ENCODE measurements around the gene FGA. TPM values are rescaled to one million over a fixed set of nuclear protein-coding genes. Genes with fewer than 3 reads are reported as not detected.
A peak's percentile ranks its signal among the peaks of the same experiment; 100 is the strongest.

The FGA gene
- polyA plus RNA-seq, 2 of the 4 experiments (the other 2 are of a cell fraction), result 10.2 to 130 TPM

DNA sequence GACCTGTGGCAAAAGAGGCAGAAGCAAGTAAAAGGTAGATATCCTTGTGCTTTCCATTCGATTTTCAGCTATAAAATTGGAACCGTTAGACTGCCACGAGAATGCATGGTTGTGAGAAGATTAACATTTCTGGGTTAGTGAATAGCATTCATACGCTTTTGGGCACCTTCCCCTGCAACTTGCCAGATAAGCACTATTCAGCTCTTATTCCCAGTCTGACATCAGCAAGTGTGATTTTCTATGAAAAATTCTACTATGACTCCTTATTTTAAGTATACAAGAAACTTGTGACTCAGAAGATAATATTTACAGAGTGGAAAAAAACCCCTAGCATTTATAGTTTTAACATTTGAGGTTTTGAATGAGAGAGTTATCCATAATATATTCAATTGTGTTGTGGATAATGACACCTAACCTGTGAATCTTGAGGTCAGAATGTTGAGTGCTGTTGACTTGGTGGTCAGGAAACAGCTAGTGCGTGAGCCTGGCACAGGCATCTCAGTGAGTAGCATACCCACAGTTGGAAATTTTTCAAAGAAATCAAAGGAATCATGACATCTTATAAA is 23.8 kb downstream of the FGA start:
- ChIA-PET POLR2A (no interaction called here), CTCF (interaction anchor here (1.0 to 1.1 kb wide), 2 partner anchors 53 to 56 kb away, joined by 3 to 9 read pairs; no protein-coding TSS in a partner anchor)
- TF ChIP-seq BHLHE40 (IDR thresholded peaks at IDR 0.05; ENCODE audit: low read depth, low read length), result no peak
- TF ChIP-seq RAD21 (conservative IDR thresholded peaks at IDR 0.05 in 1 of 2, IDR thresholded peaks at IDR 0.05 in 1 of 2), result no peak
- TF ChIP-seq MAFK (IDR thresholded peaks at IDR 0.05; ENCODE audit: partially characterized antibody), result peak; percentile 54
- TF ChIP-seq, protein P1, sequence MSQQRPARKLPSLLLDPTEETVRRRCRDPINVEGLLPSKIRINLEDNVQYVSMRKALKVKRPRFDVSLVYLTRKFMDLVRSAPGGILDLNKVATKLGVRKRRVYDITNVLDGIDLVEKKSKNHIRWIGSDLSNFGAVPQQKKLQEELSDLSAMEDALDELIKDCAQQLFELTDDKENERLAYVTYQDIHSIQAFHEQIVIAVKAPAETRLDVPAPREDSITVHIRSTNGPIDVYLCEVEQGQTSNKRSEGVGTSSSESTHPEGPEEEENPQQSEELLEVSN (IDR thresholded peaks at IDR 0.05; ENCODE audit: borderline replicate concordance, low read depth), result no peak
- 0 out of 6 replicates have a peak overlapping the region, but pooled peaks have one; percentile 9 to 28 for H3K27ac ChIP-seq
- no peak overlapping the region for H3K4me3 ChIP-seq
- no peak for FAIRE-seq
- no peak for DNase-seq (ENCODE audit: low read depth in 1 of 2, low spot score in 1 of 2)
- H3K9me3 ChIP-seq, result no peaks in the 10 kb centered on the region
- peaks cover 60% of the 10 kb centered on the region for H3K4me1 ChIP-seq
- 52% methylated on average over 5 of the region's 5 CpGs for WGBS (ENCODE audit: missing lambda C conversion rate)
- peak overlapping the region; percentile 43; the same call in 2 of the 3 replicates for H3K4me2 ChIP-seq
- ATAC-seq, result no peak

DNA sequence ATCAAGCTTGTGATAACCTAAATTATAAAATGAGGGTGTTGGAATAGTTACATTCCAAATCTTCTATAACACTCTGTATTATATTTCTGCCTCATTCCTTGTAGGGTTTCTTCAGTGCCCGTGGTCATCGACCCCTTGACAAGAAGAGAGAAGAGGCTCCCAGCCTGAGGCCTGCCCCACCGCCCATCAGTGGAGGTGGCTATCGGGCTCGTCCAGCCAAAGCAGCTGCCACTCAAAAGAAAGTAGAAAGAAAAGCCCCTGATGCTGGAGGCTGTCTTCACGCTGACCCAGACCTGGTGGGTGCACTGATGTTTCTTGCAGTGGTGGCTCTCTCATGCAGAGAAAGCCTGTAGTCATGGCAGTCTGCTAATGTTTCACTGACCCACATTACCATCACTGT is 24.8 kb downstream of the FGA start:
- FAIRE-seq (no peak), DNase-seq (ENCODE audit: low read depth in 1 of 2, low spot score in 1 of 2) (no peak), ATAC-seq (no peak)
- H3K4me2 ChIP-seq, result no peak overlapping the region
- H3K27ac ChIP-seq, result 0 out of 6 replicates have a peak overlapping the region, but pooled peaks of 1 of the 2 experiments have one; percentile 33
- ChIA-PET POLR2A (no interaction called here), CTCF (interaction anchor here (1.6 kb wide), 1 partner anchor 53 kb away, joined by 4 read pairs; no protein-coding TSS in a partner anchor)
- H3K4me1 ChIP-seq, result peaks cover 70% of the 10 kb centered on the region
- H3K4me3 ChIP-seq, result no peak overlapping the region
- 86% methylated on average over 6 of the region's 6 CpGs for WGBS (ENCODE audit: missing lambda C conversion rate)
- TF ChIP-seq RCOR1 (IDR thresholded peaks at IDR 0.05; ENCODE audit: low read depth, low read length) (no peak), CHD4 (IDR thresholded peaks at IDR 0.05; ENCODE audit: borderline replicate concordance) (no peak), NFE2L2 (conservative IDR thresholded peaks at IDR 0.05; ENCODE audit: low read length) (no peak), PHF8 (IDR thresholded peaks at IDR 0.05; ENCODE audit: borderline replicate concordance, low read depth) (no peak), CEBPB (IDR thresholded peaks at IDR 0.05) (no peak), CHD2 (IDR thresholded peaks at IDR 0.05; ENCODE audit: low read length, partially characterized antibody) (no peak), MAZ (IDR thresholded peaks at IDR 0.05; ENCODE audit: borderline replicate concordance, low read depth, low read length) (no peak), HOXB13 (CRISPR knock-in tag; IDR thresholded peaks at IDR 0.05; ENCODE audit: low read depth) (no peak), TP53 (CRISPR knock-in tag; IDR thresholded peaks at IDR 0.05) (no peak), SREBF2 (IDR thresholded peaks at IDR 0.05) (no peak)
- TF ChIP-seq, protein P2, sequence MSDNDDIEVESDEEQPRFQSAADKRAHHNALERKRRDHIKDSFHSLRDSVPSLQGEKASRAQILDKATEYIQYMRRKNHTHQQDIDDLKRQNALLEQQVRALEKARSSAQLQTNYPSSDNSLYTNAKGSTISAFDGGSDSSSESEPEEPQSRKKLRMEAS (IDR thresholded peaks at IDR 0.05), result no peak
- TF ChIP-seq, protein P3, sequence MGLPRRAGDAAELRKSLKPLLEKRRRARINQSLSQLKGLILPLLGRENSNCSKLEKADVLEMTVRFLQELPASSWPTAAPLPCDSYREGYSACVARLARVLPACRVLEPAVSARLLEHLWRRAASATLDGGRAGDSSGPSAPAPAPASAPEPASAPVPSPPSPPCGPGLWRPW (IDR thresholded peaks at IDR 0.05), result no peak
- TF ChIP-seq, protein P4, sequence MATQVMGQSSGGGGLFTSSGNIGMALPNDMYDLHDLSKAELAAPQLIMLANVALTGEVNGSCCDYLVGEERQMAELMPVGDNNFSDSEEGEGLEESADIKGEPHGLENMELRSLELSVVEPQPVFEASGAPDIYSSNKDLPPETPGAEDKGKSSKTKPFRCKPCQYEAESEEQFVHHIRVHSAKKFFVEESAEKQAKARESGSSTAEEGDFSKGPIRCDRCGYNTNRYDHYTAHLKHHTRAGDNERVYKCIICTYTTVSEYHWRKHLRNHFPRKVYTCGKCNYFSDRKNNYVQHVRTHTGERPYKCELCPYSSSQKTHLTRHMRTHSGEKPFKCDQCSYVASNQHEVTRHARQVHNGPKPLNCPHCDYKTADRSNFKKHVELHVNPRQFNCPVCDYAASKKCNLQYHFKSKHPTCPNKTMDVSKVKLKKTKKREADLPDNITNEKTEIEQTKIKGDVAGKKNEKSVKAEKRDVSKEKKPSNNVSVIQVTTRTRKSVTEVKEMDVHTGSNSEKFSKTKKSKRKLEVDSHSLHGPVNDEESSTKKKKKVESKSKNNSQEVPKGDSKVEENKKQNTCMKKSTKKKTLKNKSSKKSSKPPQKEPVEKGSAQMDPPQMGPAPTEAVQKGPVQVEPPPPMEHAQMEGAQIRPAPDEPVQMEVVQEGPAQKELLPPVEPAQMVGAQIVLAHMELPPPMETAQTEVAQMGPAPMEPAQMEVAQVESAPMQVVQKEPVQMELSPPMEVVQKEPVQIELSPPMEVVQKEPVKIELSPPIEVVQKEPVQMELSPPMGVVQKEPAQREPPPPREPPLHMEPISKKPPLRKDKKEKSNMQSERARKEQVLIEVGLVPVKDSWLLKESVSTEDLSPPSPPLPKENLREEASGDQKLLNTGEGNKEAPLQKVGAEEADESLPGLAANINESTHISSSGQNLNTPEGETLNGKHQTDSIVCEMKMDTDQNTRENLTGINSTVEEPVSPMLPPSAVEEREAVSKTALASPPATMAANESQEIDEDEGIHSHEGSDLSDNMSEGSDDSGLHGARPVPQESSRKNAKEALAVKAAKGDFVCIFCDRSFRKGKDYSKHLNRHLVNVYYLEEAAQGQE (IDR thresholded peaks at IDR 0.05), result no peak
- H3K9me3 ChIP-seq, result no peaks in the 10 kb centered on the region

DNA sequence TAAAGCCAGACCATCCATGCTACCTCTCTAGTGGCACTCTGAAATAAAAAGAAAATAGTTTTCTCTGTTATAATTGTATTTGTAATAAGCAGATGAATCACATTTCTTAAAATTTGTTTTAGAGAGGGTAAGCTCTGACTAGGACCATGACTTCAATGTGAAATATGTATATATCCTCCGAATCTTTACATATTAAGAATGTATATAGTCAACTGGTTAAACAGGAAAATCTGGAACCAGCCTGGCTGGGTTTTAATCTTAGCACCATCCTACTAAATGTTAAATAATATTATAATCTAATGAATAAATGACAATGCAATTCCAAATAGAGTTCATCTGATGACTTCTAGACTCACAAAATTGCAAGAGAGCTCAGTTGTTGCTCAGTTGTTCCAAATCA is 26.2 kb downstream of the FGA start:
- Histone ChIP-seq H3K4me1 (peaks cover 80% of the 10 kb centered on the region), H3K4me2 (peak overlapping the region; percentile 64), H3K4me3 (peak overlapping the region; percentile 32), H3K27ac (peak overlapping the region in 1 of 2 experiments; percentile 74; a peak in 3 of 6 replicates), H3K9me3 (no peaks in the 10 kb centered on the region)
- ChIA-PET CTCF (interaction anchor here (1.6 kb wide), 1 partner anchor 55 kb away, joined by 4 read pairs; no protein-coding TSS in a partner anchor), POLR2A (no interaction called here)
- ATAC-seq (no peak), FAIRE-seq (no peak), DNase-seq (ENCODE audit: low read depth in 1 of 2, low spot score in 1 of 2) (no peak)
- 34% methylated on average over 1 of the region's 1 CpG for WGBS (ENCODE audit: missing lambda C conversion rate)
- TF ChIP-seq MYC (IDR thresholded peaks at IDR 0.05; ENCODE audit: borderline replicate concordance, low read length) (no peak), HDAC2 (IDR thresholded peaks at IDR 0.05) (no peak), ZNF302 (CRISPR knock-in tag; IDR thresholded peaks at IDR 0.05) (no peak), RNF2 (IDR thresholded peaks at IDR 0.05; ENCODE audit: borderline replicate concordance, low read depth) (no peak), GATA3 (IDR thresholded peaks at IDR 0.05; ENCODE audit: borderline replicate concordance) (no peak), NR3C1 (IDR thresholded peaks at IDR 0.05) (no peak), TFCP2L1 (CRISPR knock-in tag; IDR thresholded peaks at IDR 0.05) (no peak), HEYL (CRISPR knock-in tag; IDR thresholded peaks at IDR 0.05) (no peak), HOXA7 (CRISPR knock-in tag; IDR thresholded peaks at IDR 0.05) (no peak), ZC3H11A (IDR thresholded peaks at IDR 0.05) (no peak), RARB (CRISPR knock-in tag; IDR thresholded peaks at IDR 0.05) (no peak)
- TF ChIP-seq, protein P5, sequence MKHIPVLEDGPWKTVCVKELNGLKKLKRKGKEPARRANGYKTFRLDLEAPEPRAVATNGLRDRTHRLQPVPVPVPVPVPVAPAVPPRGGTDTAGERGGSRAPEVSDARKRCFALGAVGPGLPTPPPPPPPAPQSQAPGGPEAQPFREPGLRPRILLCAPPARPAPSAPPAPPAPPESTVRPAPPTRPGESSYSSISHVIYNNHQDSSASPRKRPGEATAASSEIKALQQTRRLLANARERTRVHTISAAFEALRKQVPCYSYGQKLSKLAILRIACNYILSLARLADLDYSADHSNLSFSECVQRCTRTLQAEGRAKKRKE (CRISPR knock-in tag; IDR thresholded peaks at IDR 0.05; ENCODE audit: low read depth), result no peak
- TF ChIP-seq, protein P2 (IDR thresholded peaks at IDR 0.05), result no peak
